ENCODE measurements around the gene DNAH8. TPM values are rescaled to one million over a fixed set of nuclear protein-coding genes. Genes with fewer than 3 reads are reported as not detected.

Gene DNAH8
- total RNA-seq, 3 donors from 2014 or later (not counting 1 experiment from before 2014, with no cell fraction given): 0.10 TPM; not detected in 2

- ATAC-seq: peak in 2 of 3 donors; percentile 22 to 50
- H3K9me3 ChIP-seq (ENCODE audit: control insufficient read depth, insufficient read depth, low read length): no peaks in the 10 kb centered on the region
- peaks cover 5% of the 10 kb centered on the region for H3K27me3 ChIP-seq (ENCODE audit: control insufficient read depth, insufficient read depth, low read length)
- no peaks in the 10 kb centered on the region for H3K36me3 Mint-ChIP-seq
- H3K27ac Mint-ChIP-seq: peak within 1 kb of the TSS in 1 of 2 donors; percentile 87
- H3K36me3 ChIP-seq (ENCODE audit: control insufficient read depth, insufficient read depth, low read length): no peaks in the 10 kb centered on the region
- DNase-seq: no peak
- H3K4me3 ChIP-seq (ENCODE audit: low read length): peak within 1 kb of the TSS; percentile 19
- no peak within 1 kb of the TSS for H3K27ac ChIP-seq (ENCODE audit: low read length)
- intact Hi-C loops (cut with micrococcal nuclease): no loop called here
- WGBS (ENCODE audit: insufficient coverage): 6% methylated on average over 74 of the region's 74 CpGs
- peak within 1 kb of the TSS; percentile 81 for H3K4me3 Mint-ChIP-seq
- H3K4me1 Mint-ChIP-seq: peaks cover 44 to 47% of the 10 kb centered on the region in 2 donors
- H3K27me3 Mint-ChIP-seq (ENCODE audit: low read depth in 2 of 2): peaks cover 0 to 5% of the 10 kb centered on the region in 2 donors
- H3K9me3 Mint-ChIP-seq: no peaks in the 10 kb centered on the region
- peaks cover 44% of the 10 kb centered on the region for H3K4me1 ChIP-seq (ENCODE audit: control insufficient read depth, insufficient read depth, low read length)
- no peak for TF ChIP-seq CTCF (IDR thresholded peaks at IDR 0.05)
Measured at GRCh38 chr6:39048481-39049399, 333.6 kb downstream of the DNAH8 start, which contains the start of gene GLP1R. TSS of gene GLP1R (plus strand) at chr6:39048781. CDS start at chr6:39048841, 60 bp downstream.

GRCh38 chr6:39049575-39050283 lies 334.6 kb downstream of the DNAH8 start:
- whole genome bisulfite sequencing (ENCODE audit: insufficient coverage): 95% methylated on average over 9 of the region's 9 CpGs
- Mint-ChIP-seq H3K36me3 (no peaks in the 10 kb centered on the region), H3K4me3 (peak overlapping the region; percentile 81), H3K27me3 (ENCODE audit: low read depth in 2 of 2) (peaks cover 0 to 5% of the 10 kb centered on the region in 2 donors), H3K27ac (peak overlapping the region; percentile 83 to 87), H3K9me3 (no peaks in the 10 kb centered on the region), H3K4me1 (peaks cover 47 to 48% of the 10 kb centered on the region in 2 donors)
- Histone ChIP-seq H3K27me3 (ENCODE audit: control insufficient read depth, insufficient read depth, low read length) (peaks cover 5% of the 10 kb centered on the region), H3K27ac (ENCODE audit: low read length) (no peak overlapping the region), H3K9me3 (ENCODE audit: control insufficient read depth, insufficient read depth, low read length) (no peaks in the 10 kb centered on the region), H3K4me3 (ENCODE audit: low read length) (no peak overlapping the region), H3K36me3 (ENCODE audit: control insufficient read depth, insufficient read depth, low read length) (no peaks in the 10 kb centered on the region), H3K4me1 (ENCODE audit: control insufficient read depth, insufficient read depth, low read length) (peaks cover 44% of the 10 kb centered on the region)
- intact Hi-C loops (cut with micrococcal nuclease): no loop called here
- ATAC-seq (no peak), DNase-seq (no peak)
- TF ChIP-seq CTCF (IDR thresholded peaks at IDR 0.05): no peak

- Mint-ChIP-seq H3K36me3 (no peaks in the 10 kb centered on the region), H3K4me1 (peaks cover 47 to 48% of the 10 kb centered on the region in 2 donors), H3K27ac (peak overlapping the region; percentile 83 to 87), H3K9me3 (no peaks in the 10 kb centered on the region), H3K4me3 (peak overlapping the region; percentile 81), H3K27me3 (ENCODE audit: low read depth in 2 of 2) (peaks cover 0 to 5% of the 10 kb centered on the region in 2 donors)
- Histone ChIP-seq H3K4me3 (ENCODE audit: low read length) (no peak overlapping the region), H3K4me1 (ENCODE audit: control insufficient read depth, insufficient read depth, low read length) (peaks cover 44% of the 10 kb centered on the region), H3K9me3 (ENCODE audit: control insufficient read depth, insufficient read depth, low read length) (no peaks in the 10 kb centered on the region), H3K27ac (ENCODE audit: low read length) (peak overlapping the region; percentile 20), H3K27me3 (ENCODE audit: control insufficient read depth, insufficient read depth, low read length) (peaks cover 5% of the 10 kb centered on the region), H3K36me3 (ENCODE audit: control insufficient read depth, insufficient read depth, low read length) (no peaks in the 10 kb centered on the region)
- 67% methylated on average over 5 of the region's 5 CpGs for WGBS (ENCODE audit: insufficient coverage)
- no peak for TF ChIP-seq CTCF (IDR thresholded peaks at IDR 0.05)
- intact Hi-C loops (cut with micrococcal nuclease): no loop called here
- DNase-seq: peak in 1 of 2 donors; percentile 23
- ATAC-seq: peak; percentile 80 to 83 (median 82)
Measured at GRCh38 chr6:39050453-39051112, 335.5 kb downstream of the DNAH8 start.
